Renal cortical epithelial cell (primary cell): ENCODE measurements around the gene TACC3. TPM values are rescaled to one million over a fixed set of nuclear protein-coding genes. Genes with fewer than 3 reads are reported as not detected.
A peak's percentile ranks its signal among the peaks of the same experiment; 100 is the strongest.

Source experiments
- DNase-seq: peaks from one replicate; pipeline ENCODE4 v3.0.0-alpha.2; 2011; ENCODE audit warnings: low read depth
- total RNA-seq: library from RNA; depleted of rRNA; stranded (reverse); fragments of >200 nt; gene quantifications from 2 replicates; pipeline ENCODE4 v1.2.3, GENCODE V29; 2014

TACC3 gene
- total RNA-seq, 1 donor from 2014 or later, result 5.4 TPM

- no peak for DNase-seq
Measured at GRCh38 chr4:1746919-1747602, 25.7 kb downstream of the TACC3 start.

GRCh38 chr4:1747603-1747967 is 26.3 kb downstream of the TACC3 start:
- DNase-seq, result no peak

- peak; percentile 16 for DNase-seq
Measured at GRCh38 chr4:1748465-1748995, 27.2 kb downstream of the TACC3 start.

GRCh38 chr4:1749370-1749769 is 28.0 kb downstream of the TACC3 start:
- no peak for DNase-seq

- DNase-seq, result no peak
Measured at GRCh38 chr4:1749826-1750225, 28.5 kb downstream of the TACC3 start.

- no peak for DNase-seq
Measured at GRCh38 chr4:1750381-1751154, 29.2 kb downstream of the TACC3 start.

GRCh38 chr4:1751155-1751918 is 30.0 kb downstream of the TACC3 start:
- DNase-seq, result no peak

GRCh38 chr4:1751919-1752283 is 30.6 kb downstream of the TACC3 start:
- no peak for DNase-seq

GRCh38 chr4:1752284-1753041 is 31.1 kb downstream of the TACC3 start:
- DNase-seq, result no peak

GRCh38 chr4:1753294-1753696 is 32.0 kb downstream of the TACC3 start:
- no peak for DNase-seq

- no peak for DNase-seq
Measured at GRCh38 chr4:1753697-1754311, 32.5 kb downstream of the TACC3 start.

GRCh38 chr4:1754336-1754735 is 33.0 kb downstream of the TACC3 start:
- no peak for DNase-seq

- DNase-seq, result no peak
Measured at GRCh38 chr4:1755297-1755696, 34.0 kb downstream of the TACC3 start.

- no peak for DNase-seq
Measured at GRCh38 chr4:1756079-1756478, 34.8 kb downstream of the TACC3 start.

GRCh38 chr4:1756893-1757779 is 35.8 kb downstream of the TACC3 start:
- no peak for DNase-seq

GRCh38 chr4:1757836-1758235 is 36.5 kb downstream of the TACC3 start:
- DNase-seq, result no peak

- no peak for DNase-seq
Measured at GRCh38 chr4:1758306-1759121, 37.2 kb downstream of the TACC3 start.

- no peak for DNase-seq
Measured at GRCh38 chr4:1759170-1759817, 38.0 kb downstream of the TACC3 start.

- no peak for DNase-seq
Measured at GRCh38 chr4:1759818-1760223, 38.5 kb downstream of the TACC3 start.
